GM23248 (cell line): ENCODE measurements around the gene GINS2.

Experiments
- EZH2 ChIP-seq: fragments of 200-600 bp; sonication (generic); IDR thresholded peaks from 2 replicates; pipeline ENCODE4 v1.6.1; 2018; ENCODE audit warnings: antibody characterized with exemption, mild to moderate bottlenecking; ENCODE audit not compliant: insufficient read depth, poor library complexity, severe bottlenecking
- EZH2phosphoT487 ChIP-seq: fragments of 200-600 bp; sonication (generic); IDR thresholded peaks from 2 replicates; pipeline ENCODE4 v1.6.1; 2018; ENCODE audit warnings: antibody characterized with exemption, moderate library complexity, mild to moderate bottlenecking, low read depth; ENCODE audit not compliant: insufficient read depth

DNA sequence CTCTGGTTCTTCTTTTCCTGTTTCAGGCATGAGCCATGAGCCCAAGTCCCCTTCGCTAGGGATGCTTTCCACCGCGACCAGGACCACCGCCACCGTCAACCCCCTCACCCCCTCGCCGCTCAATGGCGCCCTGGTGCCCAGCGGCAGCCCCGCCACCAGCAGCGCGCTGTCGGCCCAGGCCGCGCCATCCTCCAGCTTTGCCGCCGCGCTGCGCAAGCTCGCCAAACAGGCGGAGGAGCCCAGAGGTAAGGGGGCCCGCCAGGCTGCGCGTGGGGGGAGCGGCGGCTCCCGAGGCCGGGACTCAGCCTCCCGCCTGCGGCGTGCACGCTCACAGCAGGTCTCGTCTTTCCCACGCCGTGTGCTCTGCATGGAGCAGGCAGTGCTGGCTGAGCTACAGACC lies 54.9 kb downstream of the GINS2 start:
- TF ChIP-seq EZH2 (no peak), EZH2phosphoT487 (no peak)
